GM23338 (cell line): ENCODE measurements around the gene TRPC3. TPM values are rescaled to one million over a fixed set of nuclear protein-coding genes. Genes with fewer than 3 reads are reported as not detected.

Experiments
- ATAC-seq: fragments of 200-7000 bp; cut with Tn5 transposase; 3 replicates; pipeline ENCODE4 v1.9.1; 2020
- DNase-seq: peaks from one replicate; pipeline ENCODE4 v3.0.0-alpha.2; 2015; ENCODE audit warnings: low spot score
- H2AFZ ChIP-seq: fragments of 200-600 bp; sonication (generic); 2 replicates; pipeline ENCODE4 v1.8.0; 2016; ENCODE audit warnings: antibody characterized with exemption, mild to moderate bottlenecking, moderate library complexity
- H3F3A ChIP-seq: fragments of 200-600 bp; sonication (generic); replicated peaks from 2 replicates; pipeline ENCODE4 v1.8.0; 2017; ENCODE audit warnings: antibody characterized with exemption, mixed run types, low read depth
- H3K27ac ChIP-seq: fragments of 200-600 bp; sonication (generic); 2 replicates; pipeline ENCODE4 v1.6.1; 2016; ENCODE audit warnings: low read depth
- H3K27me3 ChIP-seq: fragments of 200-600 bp; sonication (generic); 2 replicates; pipeline ENCODE4 v1.8.0; 2016; ENCODE audit warnings: mild to moderate bottlenecking, mixed run types, moderate library complexity; ENCODE audit not compliant: insufficient read depth
- H3K36me3 ChIP-seq: fragments of 200-600 bp; sonication (generic); 2 replicates; pipeline ENCODE4 v1.8.0; 2016; ENCODE audit warnings: mild to moderate bottlenecking; ENCODE audit not compliant: insufficient read depth
- H3K4me1 ChIP-seq: fragments of 200-600 bp; sonication (generic); 2 replicates; pipeline ENCODE4 v1.8.0; 2016; ENCODE audit warnings: mild to moderate bottlenecking, moderate library complexity; ENCODE audit not compliant: insufficient read depth
- H3K4me2 ChIP-seq: fragments of 200-600 bp; sonication (generic); 2 replicates; pipeline ENCODE4 v1.7.1; 2017; ENCODE audit warnings: mixed run types
- H3K4me3 ChIP-seq: fragments of 200-600 bp; sonication (generic); 2 replicates; pipeline ENCODE4 v1.6.1; 2016; ENCODE audit warnings: mixed run types
- H3K79me2 ChIP-seq: fragments of 200-600 bp; sonication (generic); replicated peaks from 2 replicates; pipeline ENCODE4 v1.8.0; 2017; ENCODE audit warnings: mild to moderate bottlenecking; ENCODE audit not compliant: insufficient read depth
- H3K9me2 ChIP-seq: fragments of 200-600 bp; sonication (generic); 2 replicates; pipeline ENCODE4 v1.8.0; 2017; ENCODE audit not compliant: insufficient read depth
- H4K20me1 ChIP-seq: fragments of 200-600 bp; sonication (generic); replicated peaks from 2 replicates; pipeline ENCODE4 v1.8.0; 2017; ENCODE audit warnings: mild to moderate bottlenecking; ENCODE audit not compliant: insufficient read depth
- H3K27ac Mint-ChIP-seq: 2 replicates; pipeline ENCODE4 v1.8.0; 2020; ENCODE audit warnings: inconsistent platforms, mild to moderate bottlenecking, moderate library complexity, mixed read lengths
- H3K27me3 Mint-ChIP-seq: 3 replicates; pipeline ENCODE4 v1.8.0; 2022; ENCODE audit warnings: low read depth, mild to moderate bottlenecking, moderate library complexity, mixed read lengths, inconsistent platforms; ENCODE audit not compliant: insufficient read depth, poor library complexity
- H3K36me3 Mint-ChIP-seq: 3 replicates; pipeline ENCODE4 v1.8.0; 2021; ENCODE audit warnings: low read depth, mild to moderate bottlenecking, inconsistent platforms, moderate library complexity, mixed read lengths
- H3K4me1 Mint-ChIP-seq: 3 replicates; pipeline ENCODE4 v1.8.0; 2020; ENCODE audit warnings: mild to moderate bottlenecking, inconsistent platforms, mixed read lengths
- H3K4me3 Mint-ChIP-seq: 3 replicates; pipeline ENCODE4 v1.8.0; 2021; ENCODE audit warnings: moderate library complexity, mild to moderate bottlenecking, inconsistent platforms, mixed read lengths
- H3K9me3 Mint-ChIP-seq: 3 replicates; pipeline ENCODE4 v1.8.0; 2020; ENCODE audit warnings: moderate library complexity, mild to moderate bottlenecking, inconsistent platforms, mixed read lengths
- CREB1 ChIP-seq: fragments of 250-450 bp; sonication (Bioruptor Pico); IDR thresholded peaks from 2 replicates; pipeline ENCODE4 v1.5.0; 2020; ENCODE audit warnings: low read depth, mild to moderate bottlenecking, moderate library complexity
- EZH2 ChIP-seq: fragments of 200-600 bp; sonication (generic); IDR thresholded peaks from one replicate; pipeline ENCODE4 v1.8.0; 2017; ENCODE audit warnings: antibody characterized with exemption, mild to moderate bottlenecking, low read depth; ENCODE audit not compliant: unreplicated experiment
- EZH2phosphoT487 ChIP-seq: fragments of 200-600 bp; sonication (generic); IDR thresholded peaks from one replicate; pipeline ENCODE4 v1.8.1; 2018; ENCODE audit warnings: antibody characterized with exemption; ENCODE audit not compliant: unreplicated experiment
- JUNB ChIP-seq: IDR thresholded peaks from one replicate; pipeline ENCODE4 v1.6.1; 2016; ENCODE audit warnings: antibody characterized with exemption; ENCODE audit not compliant: unreplicated experiment
- NANOG ChIP-seq: IDR thresholded peaks from 2 replicates; pipeline ENCODE4 v1.6.1; 2016; ENCODE audit warnings: antibody characterized with exemption, borderline replicate concordance
- POLR2AphosphoS5 ChIP-seq: IDR thresholded peaks from 2 replicates; pipeline ENCODE4 v1.6.1; 2016; ENCODE audit warnings: antibody characterized with exemption, low read depth
- STAT1 ChIP-seq: IDR thresholded peaks from one replicate; pipeline ENCODE4 v1.6.1; 2016; ENCODE audit warnings: antibody characterized with exemption; ENCODE audit not compliant: unreplicated experiment
- ZNF114 ChIP-seq: fragments of 250-450 bp; sonication (Bioruptor Pico); IDR thresholded peaks from 2 replicates; pipeline ENCODE4 v1.5.0; 2020; ENCODE audit warnings: mild to moderate bottlenecking, moderate library complexity
- ZNF331 ChIP-seq: fragments of 250-450 bp; sonication (Bioruptor Pico); IDR thresholded peaks from 2 replicates; pipeline ENCODE4 v1.5.0; 2020; ENCODE audit warnings: low read depth, mild to moderate bottlenecking, moderate library complexity
- polyA plus RNA-seq: library from polyadenylated mRNA; unstranded; fragments of >200 nt; fragmentation: Nextera tagmentation; extraction: Ambion mirVana; gene quantifications from 2 replicates; pipeline ENCODE4 v1.2.1, GENCODE V29; 2016
- total RNA-seq: library from RNA; depleted of rRNA; stranded (reverse); fragments of >200 nt; shearing (Covaris generic); gene quantifications from 2 replicates; pipeline ENCODE4 v1.2.3, GENCODE V29; 2014
- TF ChIP-seq, protein P1 (sequence below): IDR thresholded peaks from one replicate; pipeline ENCODE4 v1.6.1; 2018; ENCODE audit warnings: antibody characterized with exemption; ENCODE audit not compliant: unreplicated experiment
- TF ChIP-seq, protein P2 (sequence below), 2 experiments: fragments of 200-600 bp in 1 of 2; sonication (generic) in 1 of 2; conservative IDR thresholded peaks; 2 replicates each; pipeline versions ENCODE4 v1.5.1 to v1.6.1; 2016 to 2017; ENCODE audit warnings: antibody characterized with exemption in 2 of 2, low read depth in 2 of 2, mild to moderate bottlenecking in 2 of 2, moderate library complexity in 1 of 2
- TF ChIP-seq, protein P3 (sequence below): IDR thresholded peaks from 2 replicates; pipeline ENCODE4 v1.6.1; 2016; ENCODE audit warnings: antibody characterized with exemption

Gene TRPC3
- total and polyA plus RNA-seq, 2 experiments from 2014 or later, result 0.44 to 1.0 TPM

DNA sequence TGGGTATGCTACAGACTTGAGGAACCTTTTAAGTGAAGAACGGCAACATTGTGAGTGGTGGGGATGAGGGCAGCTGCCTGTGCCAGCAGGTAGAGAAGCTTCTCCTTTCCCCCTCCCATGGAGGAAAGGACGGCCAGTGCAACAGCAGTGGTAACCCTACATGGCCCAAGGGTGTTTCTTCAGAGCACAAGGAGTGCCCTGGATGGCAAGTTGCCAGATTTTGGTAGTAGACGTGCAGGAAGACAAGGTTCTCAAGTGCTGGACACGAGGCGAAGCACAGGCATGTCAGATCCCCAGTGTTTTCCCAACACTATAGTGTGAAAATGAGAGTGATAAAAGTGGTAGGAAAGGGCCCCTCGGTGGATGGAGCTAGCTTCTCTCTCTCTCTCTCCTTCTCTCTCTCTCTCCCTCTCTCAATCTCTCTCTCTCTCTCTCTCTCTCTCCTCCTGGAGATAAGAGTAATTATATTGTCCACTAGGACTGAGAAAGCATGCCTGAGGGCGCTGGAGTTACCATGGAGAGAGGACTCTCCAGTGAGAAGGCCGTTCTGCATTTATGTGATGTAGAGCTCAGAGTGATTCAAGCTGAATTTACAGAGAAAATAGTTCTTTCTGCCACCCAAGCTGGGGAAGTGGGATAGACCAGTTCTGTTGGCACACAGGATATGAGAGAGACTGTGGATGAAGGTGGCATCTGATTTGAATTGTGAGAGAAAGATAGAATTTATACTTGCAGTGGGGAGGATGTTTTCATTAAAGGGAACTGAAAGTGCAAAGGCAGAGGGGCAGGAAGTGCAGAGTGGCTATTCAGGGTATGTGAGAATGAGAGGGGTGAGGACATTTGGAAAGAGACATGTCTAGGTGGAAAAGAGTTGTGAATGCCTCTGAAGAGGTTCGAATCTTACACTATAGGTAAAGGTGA lies 25.7 kb upstream of the TRPC3 start (continued):
- TF ChIP-seq CREB1 (CRISPR knock-in tag), result no peak
- no peak for TF ChIP-seq JUNB
- TF ChIP-seq EZH2phosphoT487, result no peak
- no peak for TF ChIP-seq ZNF331
- TF ChIP-seq, protein P1, sequence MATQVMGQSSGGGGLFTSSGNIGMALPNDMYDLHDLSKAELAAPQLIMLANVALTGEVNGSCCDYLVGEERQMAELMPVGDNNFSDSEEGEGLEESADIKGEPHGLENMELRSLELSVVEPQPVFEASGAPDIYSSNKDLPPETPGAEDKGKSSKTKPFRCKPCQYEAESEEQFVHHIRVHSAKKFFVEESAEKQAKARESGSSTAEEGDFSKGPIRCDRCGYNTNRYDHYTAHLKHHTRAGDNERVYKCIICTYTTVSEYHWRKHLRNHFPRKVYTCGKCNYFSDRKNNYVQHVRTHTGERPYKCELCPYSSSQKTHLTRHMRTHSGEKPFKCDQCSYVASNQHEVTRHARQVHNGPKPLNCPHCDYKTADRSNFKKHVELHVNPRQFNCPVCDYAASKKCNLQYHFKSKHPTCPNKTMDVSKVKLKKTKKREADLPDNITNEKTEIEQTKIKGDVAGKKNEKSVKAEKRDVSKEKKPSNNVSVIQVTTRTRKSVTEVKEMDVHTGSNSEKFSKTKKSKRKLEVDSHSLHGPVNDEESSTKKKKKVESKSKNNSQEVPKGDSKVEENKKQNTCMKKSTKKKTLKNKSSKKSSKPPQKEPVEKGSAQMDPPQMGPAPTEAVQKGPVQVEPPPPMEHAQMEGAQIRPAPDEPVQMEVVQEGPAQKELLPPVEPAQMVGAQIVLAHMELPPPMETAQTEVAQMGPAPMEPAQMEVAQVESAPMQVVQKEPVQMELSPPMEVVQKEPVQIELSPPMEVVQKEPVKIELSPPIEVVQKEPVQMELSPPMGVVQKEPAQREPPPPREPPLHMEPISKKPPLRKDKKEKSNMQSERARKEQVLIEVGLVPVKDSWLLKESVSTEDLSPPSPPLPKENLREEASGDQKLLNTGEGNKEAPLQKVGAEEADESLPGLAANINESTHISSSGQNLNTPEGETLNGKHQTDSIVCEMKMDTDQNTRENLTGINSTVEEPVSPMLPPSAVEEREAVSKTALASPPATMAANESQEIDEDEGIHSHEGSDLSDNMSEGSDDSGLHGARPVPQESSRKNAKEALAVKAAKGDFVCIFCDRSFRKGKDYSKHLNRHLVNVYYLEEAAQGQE, result no peak
- TF ChIP-seq POLR2AphosphoS5, result no peak
- no peak for TF ChIP-seq EZH2
- TF ChIP-seq, protein P2, sequence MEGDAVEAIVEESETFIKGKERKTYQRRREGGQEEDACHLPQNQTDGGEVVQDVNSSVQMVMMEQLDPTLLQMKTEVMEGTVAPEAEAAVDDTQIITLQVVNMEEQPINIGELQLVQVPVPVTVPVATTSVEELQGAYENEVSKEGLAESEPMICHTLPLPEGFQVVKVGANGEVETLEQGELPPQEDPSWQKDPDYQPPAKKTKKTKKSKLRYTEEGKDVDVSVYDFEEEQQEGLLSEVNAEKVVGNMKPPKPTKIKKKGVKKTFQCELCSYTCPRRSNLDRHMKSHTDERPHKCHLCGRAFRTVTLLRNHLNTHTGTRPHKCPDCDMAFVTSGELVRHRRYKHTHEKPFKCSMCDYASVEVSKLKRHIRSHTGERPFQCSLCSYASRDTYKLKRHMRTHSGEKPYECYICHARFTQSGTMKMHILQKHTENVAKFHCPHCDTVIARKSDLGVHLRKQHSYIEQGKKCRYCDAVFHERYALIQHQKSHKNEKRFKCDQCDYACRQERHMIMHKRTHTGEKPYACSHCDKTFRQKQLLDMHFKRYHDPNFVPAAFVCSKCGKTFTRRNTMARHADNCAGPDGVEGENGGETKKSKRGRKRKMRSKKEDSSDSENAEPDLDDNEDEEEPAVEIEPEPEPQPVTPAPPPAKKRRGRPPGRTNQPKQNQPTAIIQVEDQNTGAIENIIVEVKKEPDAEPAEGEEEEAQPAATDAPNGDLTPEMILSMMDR (conservative IDR thresholded peaks at IDR 0.05; ENCODE audit: low read depth in 2 of 2), result no peak
- TF ChIP-seq STAT1, result no peak
- TF ChIP-seq ZNF114 (CRISPR knock-in tag), result no peak
- TF ChIP-seq NANOG, result no peak

DNA sequence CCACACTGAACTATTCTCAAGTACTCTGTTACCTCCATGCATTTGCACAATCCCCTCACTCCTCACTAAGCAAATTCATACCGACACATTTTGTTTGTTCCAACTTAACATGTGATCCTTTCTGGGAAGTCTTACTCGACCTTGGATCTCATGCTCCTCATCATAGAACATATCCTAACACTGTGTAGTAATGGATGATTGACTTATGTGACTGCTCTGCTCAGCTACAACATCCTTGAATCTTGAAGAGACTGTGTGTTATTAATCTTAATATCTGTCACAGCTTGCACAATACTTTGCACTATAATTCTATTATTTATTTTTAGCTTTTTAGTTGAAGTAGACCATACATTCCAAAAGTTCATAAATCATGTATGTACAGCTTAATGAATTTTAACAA lies 23.9 kb upstream of the TRPC3 start:
- no peak overlapping the region for H3K27ac ChIP-seq
- no peak overlapping the region for H3K4me3 ChIP-seq
- no peak overlapping the region for H2AFZ ChIP-seq
- Mint-ChIP-seq H3K36me3 (no peaks in the 10 kb centered on the region), H3K4me1 (peaks cover 2% of the 10 kb centered on the region; the same call in 1 of the 3 replicates), H3K27ac (no peak overlapping the region), H3K4me3 (no peak overlapping the region), H3K27me3 (peaks cover 2% of the 10 kb centered on the region), H3K9me3 (no peaks in the 10 kb centered on the region)
- H3K4me2 ChIP-seq, result no peak overlapping the region
- no peak for DNase-seq
- no peaks in the 10 kb centered on the region for H4K20me1 ChIP-seq
- H3K36me3 ChIP-seq, result no peaks in the 10 kb centered on the region
- H3K9me2 ChIP-seq, result no peaks in the 10 kb centered on the region
- no peaks in the 10 kb centered on the region for H3K79me2 ChIP-seq
- no peaks in the 10 kb centered on the region for H3K27me3 ChIP-seq
- no peak for ATAC-seq
- no peaks in the 10 kb centered on the region for H3F3A ChIP-seq
- no peaks in the 10 kb centered on the region for H3K4me1 ChIP-seq
- TF ChIP-seq, protein P2 (conservative IDR thresholded peaks at IDR 0.05; ENCODE audit: low read depth in 2 of 2), result no peak
- no peak for TF ChIP-seq ZNF114 (CRISPR knock-in tag)
- TF ChIP-seq, protein P3, sequence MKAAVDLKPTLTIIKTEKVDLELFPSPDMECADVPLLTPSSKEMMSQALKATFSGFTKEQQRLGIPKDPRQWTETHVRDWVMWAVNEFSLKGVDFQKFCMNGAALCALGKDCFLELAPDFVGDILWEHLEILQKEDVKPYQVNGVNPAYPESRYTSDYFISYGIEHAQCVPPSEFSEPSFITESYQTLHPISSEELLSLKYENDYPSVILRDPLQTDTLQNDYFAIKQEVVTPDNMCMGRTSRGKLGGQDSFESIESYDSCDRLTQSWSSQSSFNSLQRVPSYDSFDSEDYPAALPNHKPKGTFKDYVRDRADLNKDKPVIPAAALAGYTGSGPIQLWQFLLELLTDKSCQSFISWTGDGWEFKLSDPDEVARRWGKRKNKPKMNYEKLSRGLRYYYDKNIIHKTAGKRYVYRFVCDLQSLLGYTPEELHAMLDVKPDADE, result no peak
- no peak for TF ChIP-seq JUNB
- TF ChIP-seq NANOG, result no peak
- no peak for TF ChIP-seq EZH2phosphoT487
- TF ChIP-seq EZH2, result no peak
- no peak for TF ChIP-seq POLR2AphosphoS5
- no peak for TF ChIP-seq ZNF331
